MG63 (cell line): Measurements from ENCODE around the gene LRRC46. TPM values are rescaled to one million over a fixed set of nuclear protein-coding genes. Genes with fewer than 3 reads are reported as not detected.
A peak's percentile ranks its signal among the peaks of the same experiment; 100 is the strongest.

Experiments used
- DNase-seq: peaks from one replicate; pipeline ENCODE4 v3.0.0-alpha.2; 2020
- H3K27me3 ChIP-seq: fragments of 250-450 bp; sonication (Bioruptor Pico); 2 replicates; pipeline ENCODE4 v1.5.1; 2020; ENCODE audit warnings: mild to moderate bottlenecking, moderate library complexity
- H3K36me3 ChIP-seq: fragments of 250-450 bp; sonication (Bioruptor Pico); 2 replicates; pipeline ENCODE4 v1.5.1; 2020; ENCODE audit warnings: mild to moderate bottlenecking, moderate library complexity
- H3K4me3 ChIP-seq: fragments of 250-450 bp; sonication (Bioruptor Pico); 2 replicates; pipeline ENCODE4 v1.5.1; 2020; ENCODE audit warnings: mild to moderate bottlenecking, moderate library complexity
- H3K9me3 ChIP-seq: fragments of 250-450 bp; sonication (Bioruptor Pico); 2 replicates; pipeline ENCODE4 v1.5.1; 2020; ENCODE audit warnings: mild to moderate bottlenecking, moderate library complexity
- total RNA-seq: library from RNA; depleted of rRNA; stranded (reverse); fragments of >200 nt; shearing (Covaris generic); gene quantifications from 2 replicates; pipeline ENCODE4 v1.2.3, GENCODE V29; 2014; ENCODE audit warnings: low replicate concordance

The LRRC46 gene
- total RNA-seq, 1 experiment from 2014 or later, result not detected

GRCh38 chr17:47806913-47807255, 24.6 kb upstream of the LRRC46 start:
- Histone ChIP-seq H3K27me3 (peaks cover 2% of the 10 kb centered on the region; the same call in 1 of the 2 replicates), H3K4me3 (no peak overlapping the region), H3K9me3 (no peaks in the 10 kb centered on the region), H3K36me3 (peaks cover 28% of the 10 kb centered on the region)
- no peak for DNase-seq

DNA sequence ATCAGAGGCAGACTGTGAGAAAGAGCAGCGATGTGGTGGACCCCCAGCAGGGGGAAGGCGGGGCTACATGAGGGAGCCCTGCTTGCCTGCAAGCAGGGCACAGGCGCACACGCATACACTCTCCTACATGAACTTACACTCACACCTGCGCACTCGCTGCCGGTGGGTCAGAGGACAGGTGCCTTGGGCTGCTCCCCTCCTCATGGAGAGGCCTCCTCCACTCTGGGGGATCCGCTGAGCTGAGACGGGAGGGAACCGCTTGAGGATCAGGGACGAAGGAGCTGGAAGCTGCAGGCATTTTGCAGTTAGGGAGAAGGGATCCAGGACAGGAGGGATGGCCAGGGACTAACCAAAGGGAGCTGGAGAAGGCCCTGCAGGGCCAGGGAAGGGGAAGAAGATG, 24.0 kb upstream of the LRRC46 start:
- Histone ChIP-seq H3K36me3 (peaks cover 28% of the 10 kb centered on the region), H3K9me3 (no peaks in the 10 kb centered on the region), H3K27me3 (peaks cover 2% of the 10 kb centered on the region; the same call in 1 of the 2 replicates), H3K4me3 (no peak overlapping the region)
- no peak for DNase-seq

GRCh38 chr17:47808036-47808829, 23.2 kb upstream of the LRRC46 start:
- DNase-seq, result no peak
- peaks cover 2% of the 10 kb centered on the region; the same call in 1 of the 2 replicates for H3K27me3 ChIP-seq
- no peaks in the 10 kb centered on the region for H3K9me3 ChIP-seq
- peaks cover 28% of the 10 kb centered on the region for H3K36me3 ChIP-seq
- H3K4me3 ChIP-seq, result no peak overlapping the region

- H3K27me3 ChIP-seq, result peaks cover 2% of the 10 kb centered on the region; the same call in 1 of the 2 replicates
- no peaks in the 10 kb centered on the region for H3K9me3 ChIP-seq
- peaks cover 28% of the 10 kb centered on the region for H3K36me3 ChIP-seq
- no peak for DNase-seq
- H3K4me3 ChIP-seq, result no peak overlapping the region
Observed at GRCh38 chr17:47808830-47809480, 22.5 kb upstream of the LRRC46 start.

DNA sequence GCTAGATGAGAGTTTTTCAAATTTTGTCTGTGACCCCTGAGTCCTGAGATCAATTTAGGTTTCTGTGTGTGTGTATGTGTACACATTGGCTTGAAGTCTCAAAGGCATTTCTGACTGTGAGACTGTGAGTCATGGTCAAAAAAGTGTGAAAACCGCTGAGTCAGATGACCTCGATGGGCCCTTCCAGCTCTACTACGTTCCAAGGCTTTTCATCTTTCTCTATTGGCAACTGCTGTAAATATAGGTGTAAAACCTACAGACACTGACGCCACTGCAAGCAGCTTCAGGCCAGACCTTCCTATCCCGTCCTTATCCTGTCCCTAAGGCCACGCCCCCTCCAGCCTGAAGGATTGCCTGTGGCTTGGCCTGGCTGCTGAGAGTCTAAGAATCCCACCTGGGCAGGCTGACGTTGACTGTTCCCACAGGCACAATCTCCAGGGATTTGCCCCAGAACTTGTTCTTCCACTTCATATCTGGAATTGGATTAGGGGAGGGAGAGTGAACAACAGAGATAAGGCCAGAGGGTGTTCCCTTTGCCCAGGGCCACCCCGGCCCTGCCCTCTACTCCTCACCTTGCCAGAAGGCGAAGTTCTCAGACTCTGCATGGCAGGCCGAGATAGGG, 21.2 kb upstream of the LRRC46 start:
- Histone ChIP-seq H3K9me3 (no peaks in the 10 kb centered on the region), H3K4me3 (no peak overlapping the region), H3K36me3 (peaks cover 28% of the 10 kb centered on the region), H3K27me3 (peaks cover under 1% of the 10 kb centered on the region; the same call in 1 of the 2 replicates)
- peak; percentile 65 for DNase-seq

- DNase-seq, result no peak
- peaks cover 28% of the 10 kb centered on the region for H3K36me3 ChIP-seq
- no peaks in the 10 kb centered on the region for H3K27me3 ChIP-seq
Observed at GRCh38 chr17:47810901-47811635, 20.4 kb upstream of the LRRC46 start.

DNA sequence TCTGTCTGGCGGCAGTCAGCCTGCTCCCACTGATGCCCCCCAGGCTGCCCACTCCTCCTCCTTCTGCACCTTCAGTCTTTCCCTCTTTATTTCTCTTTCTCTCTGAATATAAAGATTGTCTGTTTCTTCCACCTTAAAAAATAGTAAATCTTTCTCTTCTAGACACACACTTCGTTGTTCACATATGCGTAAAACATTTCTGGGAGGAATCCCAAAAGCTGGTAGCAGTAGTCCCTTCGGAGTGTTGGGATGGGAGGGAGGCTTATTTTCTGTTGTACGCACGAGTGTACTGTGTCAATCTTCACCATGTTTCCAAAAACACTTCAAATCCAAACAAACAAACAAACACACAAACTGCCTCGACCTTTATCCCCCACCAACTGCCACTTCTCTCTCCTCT, 19.8 kb upstream of the LRRC46 start:
- Histone ChIP-seq H3K36me3 (peaks cover 28% of the 10 kb centered on the region), H3K4me3 (no peak overlapping the region), H3K9me3 (no peaks in the 10 kb centered on the region), H3K27me3 (no peaks in the 10 kb centered on the region)
- no peak for DNase-seq

More at GRCh38 chr17:47810901-47811635, 20.4 kb upstream of the LRRC46 start:
- no peak overlapping the region for H3K4me3 ChIP-seq
- no peaks in the 10 kb centered on the region for H3K9me3 ChIP-seq

GRCh38 chr17:47812146-47812920, 19.1 kb upstream of the LRRC46 start:
- Histone ChIP-seq H3K9me3 (no peaks in the 10 kb centered on the region), H3K27me3 (no peaks in the 10 kb centered on the region), H3K4me3 (no peak overlapping the region), H3K36me3 (peaks cover 22% of the 10 kb centered on the region)
- DNase-seq, result no peak

DNA sequence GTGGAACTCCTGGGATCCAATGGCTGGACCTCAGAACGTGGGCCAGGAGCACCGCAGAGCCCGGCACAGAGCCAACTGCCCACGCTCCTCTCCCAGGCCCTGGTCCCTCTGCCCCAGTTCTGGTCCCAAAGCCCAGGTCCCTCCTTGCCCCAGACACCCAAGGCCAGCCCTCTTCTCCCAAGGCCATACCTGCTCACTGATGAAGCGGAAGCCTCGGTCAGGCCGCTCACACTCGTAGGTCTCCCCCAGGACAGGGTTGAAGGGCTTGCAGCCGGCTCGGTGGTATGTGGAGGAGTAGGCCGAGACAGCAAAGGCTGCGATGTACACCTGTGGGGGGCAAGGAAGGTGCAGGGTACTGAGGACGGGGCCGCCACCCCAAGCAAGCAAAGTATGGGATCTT, 18.4 kb upstream of the LRRC46 start:
- no peaks in the 10 kb centered on the region for H3K27me3 ChIP-seq
- DNase-seq, result no peak
- no peak overlapping the region for H3K4me3 ChIP-seq
- H3K36me3 ChIP-seq, result peaks cover 20% of the 10 kb centered on the region
- H3K9me3 ChIP-seq, result no peaks in the 10 kb centered on the region

DNA sequence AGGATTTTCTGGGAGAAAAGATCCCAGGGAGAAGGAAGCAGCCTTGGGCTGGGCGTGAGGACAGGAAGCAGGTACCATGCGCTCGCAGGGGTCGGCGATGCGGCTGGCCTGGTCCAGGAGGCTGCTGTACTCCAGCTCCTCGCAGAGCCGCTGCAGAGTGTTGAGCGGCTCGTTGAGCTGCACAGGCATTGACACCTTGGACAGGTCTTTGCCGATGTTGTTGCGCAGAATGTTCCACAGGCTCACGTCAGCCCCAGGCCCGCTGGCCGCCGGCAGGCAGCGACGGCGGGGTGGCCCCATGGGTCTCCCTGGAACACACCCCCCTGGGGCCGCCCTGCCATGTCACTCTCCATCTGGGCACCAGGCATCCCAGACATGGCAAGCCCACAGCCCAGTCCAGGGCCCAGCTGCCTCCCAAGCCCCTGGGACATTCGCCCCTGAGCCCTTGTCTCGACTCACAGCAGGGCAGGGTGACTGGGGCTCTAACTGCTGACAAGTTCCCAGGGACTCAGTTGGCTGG, 17.9 kb upstream of the LRRC46 start:
- no peaks in the 10 kb centered on the region for H3K27me3 ChIP-seq
- no peaks in the 10 kb centered on the region for H3K9me3 ChIP-seq
- no peak overlapping the region for H3K4me3 ChIP-seq
- DNase-seq, result no peak
- peaks cover 16% of the 10 kb centered on the region for H3K36me3 ChIP-seq

DNA sequence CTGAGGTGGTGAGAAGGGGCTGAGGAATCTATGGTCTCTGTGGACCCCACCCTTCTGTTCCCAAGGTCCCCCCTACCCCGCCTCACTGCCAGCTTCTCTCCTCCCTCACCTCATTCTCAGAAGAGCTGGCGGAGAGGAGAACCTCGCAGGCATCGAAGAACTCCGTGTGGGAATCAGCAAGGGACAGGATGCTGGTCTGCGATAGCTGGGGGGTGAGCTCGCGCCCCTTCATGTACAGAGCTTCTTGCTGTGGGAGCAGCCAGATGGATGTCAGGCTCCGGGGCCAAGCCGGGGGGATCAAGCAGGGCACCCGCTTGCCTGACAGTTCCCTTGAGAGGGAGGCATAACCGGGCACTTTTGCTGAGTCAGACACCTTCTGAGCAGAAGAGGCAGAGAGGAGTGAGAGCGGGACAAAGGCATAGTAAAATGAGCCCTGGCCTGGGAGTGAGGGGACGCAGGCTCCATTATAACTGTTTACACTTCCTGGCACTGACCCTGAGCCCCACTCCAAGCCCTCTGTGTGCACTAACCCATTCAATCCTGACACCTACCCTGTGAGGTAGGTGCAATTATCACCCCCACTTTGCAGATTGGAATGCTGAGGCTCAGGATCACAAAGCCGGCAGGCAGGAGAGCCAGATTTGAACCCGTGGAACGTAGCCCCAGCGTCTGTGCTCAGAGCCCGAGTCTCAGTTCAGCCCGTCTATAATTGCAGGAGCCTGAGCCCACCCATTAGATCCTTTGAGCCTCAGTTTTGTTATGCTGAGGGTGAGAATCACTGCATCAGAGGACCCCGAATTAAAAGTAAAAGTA, 16.2 kb upstream of the LRRC46 start:
- Histone ChIP-seq H3K4me3 (no peak overlapping the region), H3K27me3 (no peaks in the 10 kb centered on the region), H3K36me3 (peaks cover under 1% of the 10 kb centered on the region; the same call in 1 of the 2 replicates), H3K9me3 (no peaks in the 10 kb centered on the region)
- DNase-seq, result no peak

DNA sequence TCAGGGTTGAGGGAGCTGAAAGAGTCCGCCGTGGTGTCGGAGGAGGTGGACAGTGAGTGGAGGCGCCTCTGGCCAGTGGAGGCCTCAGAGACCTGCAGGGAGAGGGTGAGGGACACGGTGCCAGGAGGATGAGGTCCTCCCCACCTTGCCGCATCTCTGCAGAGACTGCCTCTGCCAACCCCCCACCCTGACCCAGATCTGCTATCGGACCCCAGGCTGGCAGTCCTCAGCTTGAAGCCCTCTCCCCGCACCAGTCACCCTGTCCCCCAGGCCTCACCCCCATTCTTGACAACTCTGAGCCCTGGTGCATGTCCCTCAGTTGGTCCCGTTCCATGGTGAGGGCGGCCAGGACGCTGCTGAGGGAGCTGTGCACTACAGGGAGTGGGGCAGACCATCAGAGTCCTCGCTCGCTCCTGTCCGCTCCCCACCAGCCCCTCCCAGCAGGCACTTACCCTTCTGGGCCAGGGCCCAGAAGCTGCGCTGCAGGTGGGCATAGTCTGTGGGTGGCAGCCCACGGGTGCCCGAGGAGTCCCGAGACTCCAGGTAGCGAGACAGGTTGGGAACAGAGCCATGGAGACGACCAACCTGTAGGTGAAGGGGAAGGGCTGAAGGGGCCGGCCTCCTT, 15.2 kb upstream of the LRRC46 start:
- Histone ChIP-seq H3K36me3 (no peaks in the 10 kb centered on the region; the same call in 1 of the 2 replicates), H3K4me3 (no peak overlapping the region), H3K9me3 (no peaks in the 10 kb centered on the region), H3K27me3 (no peaks in the 10 kb centered on the region)
- DNase-seq, result no peak

DNA sequence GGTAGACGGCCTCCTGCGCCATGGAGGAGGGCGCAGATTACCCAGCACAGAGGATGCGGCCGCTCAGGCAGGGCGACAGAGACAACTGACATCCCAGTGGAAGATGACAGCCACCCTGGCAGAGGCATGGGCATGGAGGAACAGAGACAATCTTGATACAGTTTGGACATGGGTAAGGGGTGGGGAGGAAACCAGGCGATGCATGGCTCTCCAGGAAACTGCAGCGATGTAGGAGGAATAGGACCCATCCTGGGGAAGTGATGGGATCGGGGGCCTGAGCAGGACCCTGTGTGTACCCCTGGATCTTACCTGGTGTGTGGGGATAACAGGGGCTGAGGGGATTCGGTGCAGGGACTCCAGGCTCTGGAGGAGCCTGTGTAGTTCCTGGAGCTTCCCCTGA, 14.5 kb upstream of the LRRC46 start:
- H3K27me3 ChIP-seq, result no peaks in the 10 kb centered on the region
- DNase-seq, result no peak
- H3K36me3 ChIP-seq, result no peaks in the 10 kb centered on the region; the same call in 1 of the 2 replicates
- no peaks in the 10 kb centered on the region for H3K9me3 ChIP-seq
- H3K4me3 ChIP-seq, result no peak overlapping the region

- Histone ChIP-seq H3K9me3 (no peaks in the 10 kb centered on the region), H3K27me3 (no peaks in the 10 kb centered on the region), H3K4me3 (no peak overlapping the region), H3K36me3 (peaks cover under 1% of the 10 kb centered on the region; the same call in 1 of the 2 replicates)
- DNase-seq, result no peak
Observed at GRCh38 chr17:47818002-47818695, 13.3 kb upstream of the LRRC46 start.
